ENCODE results near the gene ENDOG. TPM values are rescaled to one million over a fixed set of nuclear protein-coding genes. Genes with fewer than 3 reads are reported as not detected.
"Not testable (repeated sequence)": the region's sequence is repeated elsewhere in the genome, so short reads cannot be mapped to it uniquely, and the experiment has no call there.

Gene ENDOG
- total RNA-seq, 3 donors from 2014 or later, result 25.6 to 39.7 (median 25.8) TPM

- H3K27me3 ChIP-seq, result no peaks in the 10 kb centered on the region
- peaks cover 0 to 5% of the 10 kb centered on the region in 2 donors for H3K4me1 ChIP-seq
- no peak for TF ChIP-seq POLR2A (IDR thresholded peaks at IDR 0.05)
- TF ChIP-seq CTCF (IDR thresholded peaks at IDR 0.05), result no peak
- TF ChIP-seq POLR2AphosphoS5 (IDR thresholded peaks at IDR 0.05), result no peak
- no peaks in the 10 kb centered on the region for H3K36me3 ChIP-seq
- no peak overlapping the region for H3K4me3 ChIP-seq
- no peaks in the 10 kb centered on the region for H3K9me3 ChIP-seq
- no peak for DNase-seq (ENCODE audit: low spot score in 2 of 2)
- no peak overlapping the region for H3K27ac ChIP-seq
- intact Hi-C loops (cut with DNase I; ENCODE audit: low total_unique reads), result no loop called here
These were observed 27.8 kb upstream of the ENDOG start for GRCh38 chr9:128790536-128790935.

- no peak for DNase-seq (ENCODE audit: low spot score in 2 of 2)
- H3K27ac ChIP-seq, result no peak overlapping the region
- intact Hi-C loops (cut with DNase I; ENCODE audit: low total_unique reads), result no loop called here
These were observed 26.2 kb upstream of the ENDOG start for GRCh38 chr9:128792134-128792533.

GRCh38 chr9:128792978-128793686, 25.2 kb upstream of the ENDOG start:
- Histone ChIP-seq H3K27ac (no peak overlapping the region), H3K9me3 (no peaks in the 10 kb centered on the region), H3K27me3 (no peaks in the 10 kb centered on the region), H3K4me3 (no peak overlapping the region), H3K4me1 (peaks cover 0 to 3% of the 10 kb centered on the region in 2 donors), H3K36me3 (peaks cover 4% of the 10 kb centered on the region)
- no peak for DNase-seq (ENCODE audit: low spot score in 2 of 2)
- intact Hi-C loops (cut with DNase I; ENCODE audit: low total_unique reads), result no loop called here
- TF ChIP-seq CTCF (IDR thresholded peaks at IDR 0.05) (no peak), POLR2AphosphoS5 (IDR thresholded peaks at IDR 0.05) (no peak), POLR2A (IDR thresholded peaks at IDR 0.05) (no peak)

More at GRCh38 chr9:128792134-128792533, 26.2 kb upstream of the ENDOG start:
- no peak for TF ChIP-seq POLR2AphosphoS5 (IDR thresholded peaks at IDR 0.05)
- TF ChIP-seq CTCF (IDR thresholded peaks at IDR 0.05), result no peak
- no peak for TF ChIP-seq POLR2A (IDR thresholded peaks at IDR 0.05)
- Histone ChIP-seq H3K9me3 (no peaks in the 10 kb centered on the region), H3K4me3 (no peak overlapping the region), H3K27me3 (no peaks in the 10 kb centered on the region), H3K4me1 (peaks cover 0 to 5% of the 10 kb centered on the region in 2 donors), H3K36me3 (peaks cover 2% of the 10 kb centered on the region)

- H3K4me1 ChIP-seq; intact Hi-C loops (cut with DNase I; ENCODE audit: low total_unique reads); H3K27ac ChIP-seq; H3K27me3 ChIP-seq; H3K36me3 ChIP-seq; DNase-seq (ENCODE audit: low spot score in 2 of 2); H3K9me3 ChIP-seq; H3K4me3 ChIP-seq: not testable (repeated sequence)
These were observed 23.3 kb upstream of the ENDOG start for GRCh38 chr9:128794961-128795360.

GRCh38 chr9:128798896-128799295, 19.4 kb upstream of the ENDOG start:
- no peaks in the 10 kb centered on the region for H3K27me3 ChIP-seq
- no peak for TF ChIP-seq CTCF (IDR thresholded peaks at IDR 0.05)
- no peak for TF ChIP-seq POLR2A (IDR thresholded peaks at IDR 0.05)
- TF ChIP-seq POLR2AphosphoS5 (IDR thresholded peaks at IDR 0.05), result no peak
- H3K36me3 ChIP-seq, result peaks cover 4% of the 10 kb centered on the region
- no peaks in the 10 kb centered on the region for H3K9me3 ChIP-seq
- H3K27ac ChIP-seq, result no peak overlapping the region
- DNase-seq (ENCODE audit: low spot score in 2 of 2), result no peak
- intact Hi-C loops (cut with DNase I; ENCODE audit: low total_unique reads), result no loop called here
- H3K4me1 ChIP-seq, result no peaks in the 10 kb centered on the region
- H3K4me3 ChIP-seq, result no peak overlapping the region

Measured in breast epithelium (tissue), 4 donors.